GM12878 (cell line): Measurements from ENCODE around the gene AHCY. TPM values are rescaled to one million over a fixed set of nuclear protein-coding genes. Genes with fewer than 3 reads are reported as not detected.
A peak's percentile ranks its signal among the peaks of the same experiment; 100 is the strongest.

Experiments used
- BCL11A ChIP-seq: IDR thresholded peaks from 2 replicates; pipeline ENCODE4 v1.6.1; 2011; ENCODE audit warnings: low read depth, low read length
- CHD1 ChIP-seq: IDR thresholded peaks from 2 replicates; pipeline ENCODE4 v1.6.1; 2012; ENCODE audit warnings: low read depth, low read length, improper control_type of control experiment
- CUX1 ChIP-seq: IDR thresholded peaks from 2 replicates; pipeline ENCODE4 v1.6.1; 2012; ENCODE audit warnings: improper control_type of control experiment, low read depth, low read length; ENCODE audit not compliant: insufficient replicate concordance
- HCFC1 ChIP-seq: fragments of 150-350 bp; IDR thresholded peaks from 2 replicates; pipeline ENCODE4 v1.6.1; 2014; ENCODE audit warnings: low read length
- HDAC2 ChIP-seq: fragments of 200-600 bp; sonication (generic); IDR thresholded peaks from 2 replicates; pipeline ENCODE4 v1.6.1; 2017
- HDGF ChIP-seq: fragments of 450-650 bp; IDR thresholded peaks from 2 replicates; pipeline ENCODE4 v1.6.1; 2016; ENCODE audit warnings: antibody characterized with exemption
- IRF5 ChIP-seq: fragments of 450-650 bp; IDR thresholded peaks from 2 replicates; pipeline ENCODE4 v1.6.1; 2017; ENCODE audit warnings: borderline replicate concordance
- JUND ChIP-seq: IDR thresholded peaks from 2 replicates; pipeline ENCODE4 v1.6.1; 2012; ENCODE audit warnings: low read depth, mild to moderate bottlenecking, low read length, improper control_type of control experiment, moderate library complexity
- MYB ChIP-seq: fragments of 150-350 bp; IDR thresholded peaks from 2 replicates; pipeline ENCODE4 v1.6.1; 2014; ENCODE audit warnings: mild to moderate bottlenecking, low read depth, low read length, borderline replicate concordance
- POLR2A ChIP-seq: IDR thresholded peaks from 2 replicates; pipeline ENCODE4 v1.6.1; 2011; ENCODE audit warnings: low read depth, mild to moderate bottlenecking, low read length
- SMAD1 ChIP-seq: fragments of 450-650 bp; IDR thresholded peaks from 2 replicates; pipeline ENCODE4 v1.6.1; 2018; ENCODE audit warnings: mild to moderate bottlenecking, low read depth; ENCODE audit not compliant: partially characterized antibody
- SMC3 ChIP-seq: IDR thresholded peaks from 2 replicates; pipeline ENCODE4 v1.6.1; 2011; ENCODE audit warnings: low read length, improper control_type of control experiment, borderline replicate concordance
- SREBF2 ChIP-seq: IDR thresholded peaks from 2 replicates; pipeline ENCODE4 v1.6.1; 2012; ENCODE audit warnings: mild to moderate bottlenecking, low read length
- ZNF207 ChIP-seq: fragments of 450-650 bp; IDR thresholded peaks from 2 replicates; pipeline ENCODE4 v1.6.1; 2014; ENCODE audit warnings: antibody characterized with exemption, mild to moderate bottlenecking, borderline replicate concordance
- ZNF217 ChIP-seq: fragments of 450-650 bp; IDR thresholded peaks from 2 replicates; pipeline ENCODE4 v1.6.1; 2017; ENCODE audit warnings: antibody characterized with exemption, mild to moderate bottlenecking
- ZNF384 ChIP-seq: IDR thresholded peaks from 2 replicates; pipeline ENCODE4 v1.6.1; 2012; ENCODE audit warnings: low read depth, mild to moderate bottlenecking, low read length, improper control_type of control experiment, borderline replicate concordance
- ZZZ3 ChIP-seq: IDR thresholded peaks from 2 replicates; pipeline ENCODE4 v1.6.1; 2011; ENCODE audit warnings: low read depth; ENCODE audit not compliant: control insufficient read depth, insufficient read length
- polyA plus RNA-seq, 11 experiments: library from polyadenylated mRNA; depleted of rRNA in 4 of 11; unstranded in 6 of 11; stranded (reverse) in 5 of 11; fragments of >200 nt; fragmentation: Nextera tagmentation in 4 of 11; fragmentation: Illumina TruSeq in 1 of 11; extraction: Ambion mirVana in 4 of 11; extraction: Trizol in 1 of 11; gene quantifications; 1 replicate in 1 of 11; 2 replicates in 10 of 11; pipeline versions ENCODE4 v1.2.1 to v1.2.3, GENCODE V29; 2011 to 2016; ENCODE audit warnings: inconsistent platforms in 2 of 11, missing spikeins in 2 of 11, low read depth in 1 of 11
- total RNA-seq, 4 experiments: library from RNA; depleted of rRNA in 3 of 4; stranded (reverse); fragments of >200 nt in 3 of 4; fragmentation: Illumina TruSeq in 1 of 4; extraction: Trizol in 1 of 4; gene quantifications; 2 replicates each; pipeline versions ENCODE4 v1.2.1 to v1.2.3, GENCODE V29; 2013 to 2021
- TF ChIP-seq, protein P1 (sequence below): IDR thresholded peaks from 2 replicates; pipeline ENCODE4 v1.6.1; 2012; ENCODE audit warnings: low read depth, low read length, improper control_type of control experiment
- TF ChIP-seq, protein P2 (sequence below): fragments of 450-650 bp; formaldehyde crosslinking; IDR thresholded peaks from 2 replicates; pipeline ENCODE4 v1.4.0; 2020; ENCODE audit warnings: mild to moderate bottlenecking, moderate library complexity

The AHCY gene
- total and polyA plus RNA-seq, 10 of the 15 experiments (the other 5 are each of a cell fraction or from before 2014, with no cell fraction given), result 84.9 to 223 (median 181) TPM

GRCh38 chr20:34302723-34303533 is at the start of gene AHCY (continued):
- TF ChIP-seq CUX1, result no peak
- no peak for TF ChIP-seq SMAD1
- TF ChIP-seq POLR2A, result peak; percentile 90
- no peak for TF ChIP-seq MYB
- TF ChIP-seq ZNF217, result no peak
- TF ChIP-seq HDGF, result no peak
- TF ChIP-seq ZNF207, result peak; percentile 95; the same call in 1 of the 2 replicates
- TF ChIP-seq, protein P1, sequence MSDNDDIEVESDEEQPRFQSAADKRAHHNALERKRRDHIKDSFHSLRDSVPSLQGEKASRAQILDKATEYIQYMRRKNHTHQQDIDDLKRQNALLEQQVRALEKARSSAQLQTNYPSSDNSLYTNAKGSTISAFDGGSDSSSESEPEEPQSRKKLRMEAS, result peak; percentile 77
- TF ChIP-seq, protein P2, sequence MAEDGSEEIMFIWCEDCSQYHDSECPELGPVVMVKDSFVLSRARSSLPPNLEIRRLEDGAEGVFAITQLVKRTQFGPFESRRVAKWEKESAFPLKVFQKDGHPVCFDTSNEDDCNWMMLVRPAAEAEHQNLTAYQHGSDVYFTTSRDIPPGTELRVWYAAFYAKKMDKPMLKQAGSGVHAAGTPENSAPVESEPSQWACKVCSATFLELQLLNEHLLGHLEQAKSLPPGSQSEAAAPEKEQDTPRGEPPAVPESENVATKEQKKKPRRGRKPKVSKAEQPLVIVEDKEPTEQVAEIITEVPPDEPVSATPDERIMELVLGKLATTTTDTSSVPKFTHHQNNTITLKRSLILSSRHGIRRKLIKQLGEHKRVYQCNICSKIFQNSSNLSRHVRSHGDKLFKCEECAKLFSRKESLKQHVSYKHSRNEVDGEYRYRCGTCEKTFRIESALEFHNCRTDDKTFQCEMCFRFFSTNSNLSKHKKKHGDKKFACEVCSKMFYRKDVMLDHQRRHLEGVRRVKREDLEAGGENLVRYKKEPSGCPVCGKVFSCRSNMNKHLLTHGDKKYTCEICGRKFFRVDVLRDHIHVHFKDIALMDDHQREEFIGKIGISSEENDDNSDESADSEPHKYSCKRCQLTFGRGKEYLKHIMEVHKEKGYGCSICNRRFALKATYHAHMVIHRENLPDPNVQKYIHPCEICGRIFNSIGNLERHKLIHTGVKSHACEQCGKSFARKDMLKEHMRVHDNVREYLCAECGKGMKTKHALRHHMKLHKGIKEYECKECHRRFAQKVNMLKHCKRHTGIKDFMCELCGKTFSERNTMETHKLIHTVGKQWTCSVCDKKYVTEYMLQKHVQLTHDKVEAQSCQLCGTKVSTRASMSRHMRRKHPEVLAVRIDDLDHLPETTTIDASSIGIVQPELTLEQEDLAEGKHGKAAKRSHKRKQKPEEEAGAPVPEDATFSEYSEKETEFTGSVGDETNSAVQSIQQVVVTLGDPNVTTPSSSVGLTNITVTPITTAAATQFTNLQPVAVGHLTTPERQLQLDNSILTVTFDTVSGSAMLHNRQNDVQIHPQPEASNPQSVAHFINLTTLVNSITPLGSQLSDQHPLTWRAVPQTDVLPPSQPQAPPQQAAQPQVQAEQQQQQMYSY (CRISPR knock-in tag), result no peak
- TF ChIP-seq SREBF2, result no peak
- no peak for TF ChIP-seq ZZZ3
- no peak for TF ChIP-seq IRF5
- no peak for TF ChIP-seq HDAC2
- no peak for TF ChIP-seq SMC3
- no peak for TF ChIP-seq JUND
- peak; percentile 94 for TF ChIP-seq HCFC1
- TF ChIP-seq BCL11A, result no peak
- no peak for TF ChIP-seq CHD1
- TF ChIP-seq ZNF384, result no peak
